GM21360 (cell line): ENCODE data around the gene GLP2R.

ENCODE experiments used
- ATAC-seq: cut with Tn5 transposase; IDR thresholded peaks from one replicate; pipeline ENCODE4 v1.9.1; 2021; ENCODE audit warnings: mild to moderate bottlenecking, moderate library complexity; ENCODE audit not compliant: unreplicated experiment

The GLP2R gene

DNA sequence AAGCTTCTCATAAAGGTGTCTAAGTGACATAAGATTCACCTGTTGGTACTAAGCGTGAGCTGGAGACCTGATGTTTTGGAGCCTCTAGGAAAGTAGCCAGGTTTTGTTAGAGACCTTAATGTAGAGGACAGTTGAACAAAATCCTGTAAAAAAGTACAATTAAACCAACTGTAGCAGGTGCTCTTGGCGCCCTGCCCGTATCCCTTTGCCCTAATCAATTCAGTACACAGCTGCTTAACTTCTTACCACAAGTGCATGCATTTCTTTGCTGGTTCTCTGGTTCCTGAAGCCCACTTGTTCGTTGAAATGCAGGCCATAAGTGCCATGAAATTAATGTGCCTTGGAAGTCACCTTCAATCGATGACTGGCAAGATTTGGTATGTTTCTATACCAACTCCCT lies 24.4 kb downstream of the GLP2R start:
- ATAC-seq, result no peak

DNA sequence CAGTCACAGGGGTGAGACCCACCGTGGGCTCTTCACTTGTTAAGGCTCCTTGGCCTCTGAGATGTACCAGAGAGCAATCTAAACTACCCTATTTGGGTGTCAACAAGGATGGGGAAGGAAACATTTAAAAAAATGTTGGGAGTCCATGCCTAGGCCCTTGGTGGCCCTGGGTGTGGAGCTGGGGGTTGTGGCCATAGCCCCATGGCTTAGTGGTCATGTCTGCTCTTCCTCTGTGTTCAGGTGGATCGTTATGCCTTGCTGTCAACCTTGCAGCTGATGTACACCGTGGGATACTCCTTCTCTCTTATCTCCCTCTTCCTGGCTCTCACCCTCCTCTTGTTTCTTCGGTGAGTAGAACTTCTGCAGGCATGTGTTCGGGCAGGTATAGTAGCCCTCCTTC lies 28.5 kb downstream of the GLP2R start:
- ATAC-seq, result no peak

DNA sequence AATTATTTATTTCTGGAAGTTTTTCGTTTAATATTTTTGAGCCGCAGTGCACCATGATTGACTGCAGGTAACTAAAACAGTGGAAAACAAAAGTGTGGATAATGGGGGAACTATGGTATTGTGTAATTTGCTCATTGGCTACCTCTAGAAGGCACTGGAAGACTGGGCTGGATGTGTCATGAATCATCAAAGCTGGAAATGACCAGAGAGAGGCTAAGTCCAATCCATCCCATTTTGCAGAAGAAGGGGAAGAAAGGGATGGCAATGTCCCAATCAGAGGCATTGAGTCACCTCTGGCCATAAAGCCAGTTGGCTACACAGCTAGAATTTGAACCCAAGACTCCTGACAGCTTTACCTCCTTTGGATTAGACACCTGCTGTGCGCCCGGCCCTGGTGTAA lies 29.3 kb downstream of the GLP2R start:
- ATAC-seq, result no peak

DNA sequence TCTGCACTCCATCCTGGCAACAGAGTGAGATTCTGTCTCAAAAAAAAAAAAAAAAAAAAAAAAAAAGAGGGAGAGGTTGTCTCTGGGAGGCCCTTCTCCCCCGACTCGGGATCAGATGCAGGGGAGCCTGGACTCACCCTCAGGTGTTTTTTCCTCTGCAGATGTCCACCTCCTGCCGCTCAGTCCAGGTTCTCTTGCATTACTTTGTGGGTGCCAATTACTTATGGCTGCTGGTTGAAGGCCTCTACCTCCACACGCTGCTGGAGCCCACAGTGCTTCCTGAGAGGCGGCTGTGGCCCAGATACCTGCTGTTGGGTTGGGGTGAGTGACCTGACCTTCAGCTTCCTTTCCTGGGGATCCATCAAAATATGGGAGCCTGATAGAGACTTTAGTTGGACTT lies 34.1 kb downstream of the GLP2R start:
- ATAC-seq, result no peak

DNA sequence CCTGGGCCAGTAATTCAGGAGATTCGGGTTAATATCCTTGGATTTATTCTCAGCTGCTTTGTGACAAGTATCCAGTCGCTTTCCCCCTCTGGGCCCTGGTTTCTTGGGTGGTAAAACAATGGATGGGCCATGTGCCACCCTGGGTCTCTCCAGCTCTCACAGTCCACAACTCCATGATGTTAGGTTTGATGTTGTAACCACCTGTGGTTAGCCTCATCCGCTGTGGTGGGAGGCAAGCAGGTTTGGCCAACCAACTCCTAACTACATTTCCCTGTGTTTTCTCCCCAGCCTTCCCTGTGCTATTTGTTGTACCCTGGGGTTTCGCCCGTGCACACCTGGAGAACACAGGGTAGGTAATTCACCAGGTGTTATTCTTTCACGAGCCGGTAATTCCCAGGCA lies 35.1 kb downstream of the GLP2R start:
- ATAC-seq, result no peak

DNA sequence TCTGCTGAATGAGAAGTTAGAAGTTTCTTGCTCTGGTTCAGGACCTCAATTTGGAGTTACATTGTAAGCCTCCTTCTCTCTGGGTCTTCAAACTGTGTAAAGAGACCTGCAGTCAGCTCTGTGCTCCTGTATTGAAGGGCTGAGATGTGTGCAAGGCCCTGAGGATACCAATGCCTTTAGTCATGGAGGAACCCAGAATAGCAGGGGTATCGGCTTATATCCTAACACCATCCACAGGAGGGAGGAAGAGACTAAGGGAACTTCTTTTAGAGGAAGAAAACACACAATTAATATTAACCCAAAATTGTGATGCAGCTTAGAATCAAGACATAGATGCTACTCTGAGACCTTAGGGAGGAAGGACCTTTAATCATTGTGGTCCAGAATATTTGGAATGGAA lies 36.5 kb downstream of the GLP2R start:
- ATAC-seq, result no peak

DNA sequence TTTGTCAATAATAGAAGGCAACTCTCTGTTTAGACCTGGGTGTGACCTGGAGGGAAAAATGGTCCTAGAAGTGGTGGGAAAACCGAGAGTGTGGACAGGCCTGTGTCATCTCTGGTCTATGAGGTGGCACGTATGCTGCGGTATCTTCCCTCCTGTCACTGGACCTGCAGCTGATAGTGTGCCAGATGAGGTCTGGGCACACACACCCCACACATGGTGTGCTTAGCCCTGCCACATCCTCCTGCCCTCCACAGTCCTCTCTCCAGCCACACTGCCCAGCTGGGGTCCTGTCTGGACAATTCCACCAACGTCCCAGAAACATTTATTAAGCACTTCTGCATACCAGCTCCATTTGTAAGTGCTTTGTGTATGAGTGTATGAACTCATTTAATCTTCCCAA lies 37.2 kb downstream of the GLP2R start:
- ATAC-seq, result no peak

DNA sequence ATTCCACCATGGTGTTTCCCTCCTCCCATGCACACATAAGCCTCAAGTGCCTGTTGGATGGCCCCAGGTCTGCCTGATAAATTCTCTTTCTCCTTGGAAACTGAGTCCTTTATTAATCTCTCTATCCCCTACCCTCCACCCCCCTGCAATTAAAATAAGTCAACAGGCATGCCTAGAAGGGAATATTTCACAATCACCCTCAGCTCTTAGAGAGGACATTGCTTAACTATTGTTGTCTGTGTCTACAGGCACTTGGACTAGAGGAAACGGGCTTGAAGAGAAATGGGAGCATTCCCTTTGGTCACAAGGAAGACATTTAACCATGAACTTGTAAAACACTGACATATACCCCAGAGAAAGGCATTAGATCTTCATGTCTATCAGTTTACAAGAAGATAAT lies 39.9 kb downstream of the GLP2R start:
- ATAC-seq, result no peak

DNA sequence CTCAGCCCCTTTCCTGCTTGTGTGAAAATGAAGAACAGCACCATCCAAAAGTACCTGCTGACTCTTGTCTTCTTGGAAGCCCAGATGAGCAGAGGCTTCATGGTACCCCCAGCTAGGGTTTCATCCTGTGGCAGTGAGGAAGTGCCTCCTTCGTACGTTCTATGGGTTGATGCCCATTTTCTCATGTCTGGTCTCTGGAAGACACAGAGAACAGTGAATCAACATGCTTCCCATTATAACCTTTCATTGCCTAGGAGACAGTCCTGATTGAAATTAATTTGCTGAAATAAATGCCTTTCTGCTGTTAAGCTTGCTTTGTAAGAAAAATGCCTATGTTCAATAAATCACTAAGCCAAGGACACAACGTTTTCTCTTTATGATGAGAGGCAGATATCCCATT lies 42.8 kb downstream of the GLP2R start:
- no peak for ATAC-seq

DNA sequence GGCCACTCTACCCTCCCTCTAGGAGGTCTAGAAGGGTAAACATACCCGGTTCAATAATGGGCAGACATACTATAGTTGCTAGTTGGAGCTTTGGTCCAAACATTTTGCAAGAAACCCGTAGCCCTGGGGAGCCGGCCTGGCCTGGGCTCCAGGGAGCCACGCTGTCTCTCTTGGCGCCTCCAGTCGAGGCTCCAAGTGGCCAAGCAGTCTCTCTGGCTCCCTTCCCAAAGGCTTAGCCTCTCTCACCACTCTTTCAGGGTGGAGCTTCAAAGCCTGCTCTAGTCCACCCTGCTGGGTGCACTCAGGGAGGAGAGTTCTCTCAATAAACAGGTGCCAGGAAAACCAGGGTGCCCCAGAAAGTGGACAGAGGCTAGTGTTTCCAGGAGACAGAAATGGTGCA lies 47.1 kb downstream of the GLP2R start:
- no peak for ATAC-seq

DNA sequence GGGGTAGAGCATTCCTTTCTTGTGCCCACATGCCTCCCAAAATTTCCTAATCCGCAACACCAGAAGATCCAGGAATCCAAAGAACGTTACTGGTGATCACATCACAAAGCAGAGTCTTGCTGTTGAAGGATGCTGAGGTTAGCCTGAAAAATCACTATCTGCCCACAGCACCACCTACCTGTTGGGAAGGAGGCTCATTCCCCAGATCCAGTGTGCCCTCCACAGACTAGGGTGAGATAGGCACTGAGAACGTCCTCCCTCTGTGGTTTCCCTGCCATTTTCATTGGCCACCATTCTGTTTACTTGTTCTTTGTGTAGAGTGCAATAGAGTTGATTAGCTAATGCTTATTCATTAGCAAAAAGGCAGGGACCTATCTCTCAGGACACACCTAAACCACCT lies 49.0 kb downstream of the GLP2R start:
- no peak for ATAC-seq

DNA sequence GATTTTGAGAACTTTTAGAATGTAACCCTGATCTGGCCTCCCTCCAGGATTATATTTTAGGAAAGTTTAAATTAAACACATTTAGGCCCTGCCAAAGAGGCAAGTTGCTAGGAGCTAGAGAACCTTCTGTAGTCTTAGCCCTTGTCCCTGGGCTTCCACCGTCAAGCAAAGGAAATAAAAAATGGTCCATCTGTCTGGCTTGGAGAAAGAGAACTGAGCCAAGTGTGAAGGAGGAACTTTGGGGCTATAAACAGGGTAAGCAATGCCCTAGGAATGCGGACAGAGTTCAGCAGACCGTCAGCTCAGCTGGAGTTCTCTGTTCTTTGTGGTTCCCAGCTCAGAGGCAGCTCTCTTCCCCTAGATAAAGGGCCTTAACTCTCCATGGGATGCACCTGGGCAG lies 49.7 kb downstream of the GLP2R start:
- ATAC-seq, result no peak

DNA sequence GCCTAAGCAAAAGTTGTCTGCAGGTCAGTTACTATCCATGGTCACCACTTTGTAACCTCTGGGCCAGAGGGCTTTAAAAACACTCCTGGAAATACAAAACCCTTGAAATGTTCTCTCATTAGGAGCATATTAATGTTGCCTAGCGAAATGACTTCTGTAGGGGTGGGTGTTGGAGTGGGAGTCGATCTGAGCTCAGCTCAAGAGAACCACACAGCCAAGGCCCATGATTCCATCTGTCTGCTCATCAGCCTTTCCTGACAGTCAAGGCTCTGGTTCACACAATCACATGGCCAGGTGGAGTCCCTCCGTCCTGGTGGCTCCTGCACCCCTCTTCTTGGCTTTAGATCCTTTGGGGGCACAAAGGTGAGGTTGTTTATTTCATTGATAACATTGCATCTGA lies 52.6 kb downstream of the GLP2R start:
- no peak for ATAC-seq

DNA sequence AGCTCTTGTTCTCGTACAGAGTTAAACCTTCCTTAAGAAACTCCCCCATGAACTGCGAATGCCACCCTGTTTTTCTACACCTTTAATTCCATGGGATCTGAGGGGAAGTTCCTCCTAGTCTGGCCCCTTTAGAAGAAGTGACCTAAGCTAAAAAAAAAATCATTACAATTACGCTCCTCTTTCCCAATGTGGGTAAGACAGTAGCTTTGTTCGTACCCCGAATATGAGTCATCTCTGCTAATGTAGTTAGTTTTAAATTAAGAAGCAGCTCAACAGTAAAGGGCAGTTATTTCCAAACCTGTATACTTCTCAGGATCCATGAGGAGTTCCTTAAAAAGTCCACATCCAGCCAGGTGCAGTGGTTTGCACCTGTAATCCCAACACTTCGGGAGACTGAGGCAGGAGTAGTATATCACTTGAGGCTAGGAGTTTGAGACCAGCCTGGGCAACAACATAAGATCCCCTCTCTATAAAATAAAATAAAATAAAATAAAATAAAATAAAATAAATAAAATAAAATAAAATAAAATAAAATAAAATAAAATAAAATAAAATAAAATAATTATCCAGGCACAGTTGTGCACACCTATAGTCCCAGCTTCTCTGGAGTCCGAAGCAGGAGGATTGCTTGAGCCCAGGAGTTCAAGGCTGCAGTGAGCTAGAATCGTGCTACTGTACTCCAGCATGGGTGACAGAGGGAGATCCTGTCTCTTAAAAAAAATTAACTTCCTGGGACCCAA lies 53.2 kb downstream of the GLP2R start:
- no peak for ATAC-seq

DNA sequence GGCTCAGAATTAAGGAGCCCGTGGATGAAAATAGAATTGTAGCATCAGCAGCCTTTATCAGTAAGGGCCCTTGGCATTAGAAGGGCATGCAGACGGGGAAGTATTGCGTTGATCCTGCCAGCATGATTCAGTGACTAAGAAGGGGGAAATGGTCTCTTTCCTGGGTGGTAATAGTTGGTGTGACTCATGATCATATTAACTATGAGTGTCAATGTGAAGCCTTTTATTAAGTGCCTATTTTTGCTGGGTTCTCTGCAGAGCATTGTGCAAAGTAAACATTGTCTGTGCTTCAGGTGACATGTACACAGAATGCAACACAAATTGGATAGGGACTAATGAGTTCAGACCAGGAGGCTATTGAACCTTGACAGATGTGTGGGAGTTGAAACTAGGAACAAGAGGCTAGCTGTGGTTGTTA lies 54.9 kb downstream of the GLP2R start:
- no peak for ATAC-seq

DNA sequence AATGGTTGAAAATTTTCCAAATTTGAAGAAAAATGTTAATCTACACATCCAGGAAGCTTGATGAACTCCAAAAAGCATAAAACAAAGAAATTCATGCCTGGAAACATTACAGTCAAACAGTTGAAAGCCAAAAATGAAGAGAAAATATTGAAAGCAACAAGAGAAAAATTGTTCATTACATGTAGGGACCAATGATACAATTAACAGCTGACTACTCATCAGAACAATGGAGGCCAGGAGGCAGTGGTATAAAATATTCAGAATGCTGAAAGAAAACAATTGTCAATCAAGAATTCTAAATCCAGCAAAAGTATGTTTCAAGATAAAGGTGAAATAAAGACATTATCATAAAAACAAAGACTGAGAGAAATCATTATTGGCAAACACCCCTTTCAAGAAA lies 57.7 kb downstream of the GLP2R start:
- ATAC-seq, result no peak

DNA sequence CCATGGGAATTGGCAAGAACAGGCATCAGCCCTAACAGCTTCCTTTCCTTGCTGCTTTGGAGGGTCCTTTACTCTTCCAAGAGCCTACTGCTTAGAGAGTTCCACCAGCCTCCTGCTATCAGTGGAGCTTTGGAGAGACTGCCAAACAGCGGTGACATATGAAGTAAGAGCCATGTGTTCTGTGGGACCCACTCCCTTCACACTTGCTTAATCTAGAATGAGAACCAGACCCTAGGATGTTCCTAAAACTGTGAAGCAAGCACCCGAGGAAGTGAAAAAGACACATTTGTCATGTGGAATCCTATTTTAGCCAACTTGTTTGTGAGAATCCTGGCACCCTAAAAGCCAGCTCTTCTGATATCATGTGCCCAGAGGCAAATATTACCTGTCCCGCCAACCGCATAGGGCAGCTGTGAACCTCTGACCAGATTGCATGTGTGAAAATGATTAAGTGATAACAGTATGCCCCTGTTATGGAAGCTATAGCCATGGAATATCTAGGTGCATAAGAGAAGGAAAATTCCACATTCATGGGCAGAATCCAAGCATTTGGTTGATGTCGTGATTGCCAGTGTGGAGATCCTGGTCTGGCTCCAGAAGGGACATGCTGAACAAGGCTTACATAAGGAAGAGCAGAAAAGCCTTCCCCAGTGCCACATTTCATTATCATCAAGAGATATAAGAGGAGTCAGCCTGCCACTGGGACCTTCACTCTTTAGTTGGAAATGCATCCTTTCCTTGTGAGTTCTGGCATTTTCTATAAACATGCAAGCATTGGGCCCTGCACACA lies 60.6 kb downstream of the GLP2R start:
- ATAC-seq, result no peak

DNA sequence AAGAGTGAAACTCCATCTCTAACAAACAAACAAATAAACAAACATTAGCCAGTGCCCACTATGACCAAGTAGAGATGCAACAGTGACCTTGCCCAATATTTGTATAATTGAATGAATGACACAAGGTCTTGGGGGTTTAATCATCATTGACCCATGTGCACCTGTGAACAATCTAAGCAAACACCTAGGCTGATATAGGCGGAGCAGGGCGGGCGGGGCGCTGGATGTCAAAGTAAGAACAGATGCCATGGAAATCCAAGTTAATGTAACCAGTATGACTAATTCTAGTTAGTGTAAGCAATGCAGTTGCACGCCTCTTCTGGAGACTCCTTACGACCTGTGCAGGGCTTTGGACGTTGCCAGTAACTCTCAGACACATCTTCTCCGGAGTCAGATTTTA lies 61.8 kb downstream of the GLP2R start:
- no peak for ATAC-seq

DNA sequence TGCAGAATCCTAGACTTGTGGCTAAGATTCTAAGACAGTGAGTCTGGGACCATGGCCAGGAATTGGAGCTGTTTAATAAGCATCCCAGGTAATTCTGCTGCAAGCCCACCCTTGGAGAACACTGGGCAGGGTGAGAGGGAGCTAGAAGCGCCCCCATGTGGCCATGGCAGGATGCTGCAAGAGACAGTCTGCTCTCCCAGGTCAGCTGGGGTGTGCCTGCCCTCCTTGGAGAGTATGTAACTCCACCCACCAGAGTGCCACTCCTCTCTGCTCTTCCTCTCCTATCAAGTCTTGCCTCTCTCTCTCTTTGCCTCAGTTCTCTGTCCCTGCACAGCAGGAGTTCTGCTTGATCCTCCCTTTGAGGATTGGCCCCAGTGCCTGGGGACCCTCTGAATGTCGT lies 64.4 kb downstream of the GLP2R start:
- ATAC-seq, result peak; percentile 68

DNA sequence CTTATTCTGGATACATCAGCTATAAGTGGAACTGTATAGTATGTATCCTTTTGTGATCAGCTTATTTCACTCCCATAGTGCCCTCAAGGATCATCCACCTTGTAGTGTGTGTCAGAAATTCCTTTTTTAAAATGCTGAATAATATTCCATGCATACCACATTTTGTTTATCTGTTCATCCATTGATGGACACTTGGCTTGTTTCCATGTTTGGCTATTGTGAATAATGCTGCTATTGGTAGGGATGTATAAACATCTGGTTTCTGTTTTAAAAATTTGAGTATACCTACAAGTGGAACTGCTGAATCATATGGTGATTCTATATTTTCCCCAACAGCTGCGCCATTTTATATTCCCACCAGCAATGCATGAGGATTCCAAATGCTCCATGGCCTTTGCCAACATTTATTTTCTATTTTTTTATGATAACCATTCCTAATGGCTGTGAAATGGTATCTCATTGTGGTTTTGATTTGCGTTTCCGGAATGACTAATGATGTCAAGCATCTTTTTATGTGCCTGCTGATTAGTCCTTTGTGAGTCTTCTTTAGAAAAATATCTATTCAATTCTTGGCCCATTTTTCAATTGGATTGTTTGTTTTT lies 67.8 kb downstream of the GLP2R start:
- no peak for ATAC-seq

DNA sequence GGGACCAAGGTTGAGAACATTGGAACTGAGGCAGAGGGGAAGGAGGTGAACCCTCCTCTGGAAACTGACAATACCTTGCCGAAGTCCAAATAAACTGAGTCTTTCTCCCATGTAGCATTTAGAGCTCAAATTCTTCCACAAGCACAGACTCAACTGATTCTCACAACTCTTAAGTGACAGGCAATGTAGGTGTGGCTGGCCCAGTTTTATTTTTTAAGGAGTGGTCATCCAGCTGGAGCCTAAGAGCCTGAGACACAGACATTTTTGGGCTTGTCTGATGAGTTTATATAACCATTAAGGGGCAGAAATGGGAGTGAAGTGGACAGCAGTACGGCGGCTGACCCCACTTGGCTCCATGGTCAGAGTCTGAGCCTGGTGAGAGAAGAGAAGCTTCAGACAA lies 68.5 kb downstream of the GLP2R start:
- no peak for ATAC-seq

DNA sequence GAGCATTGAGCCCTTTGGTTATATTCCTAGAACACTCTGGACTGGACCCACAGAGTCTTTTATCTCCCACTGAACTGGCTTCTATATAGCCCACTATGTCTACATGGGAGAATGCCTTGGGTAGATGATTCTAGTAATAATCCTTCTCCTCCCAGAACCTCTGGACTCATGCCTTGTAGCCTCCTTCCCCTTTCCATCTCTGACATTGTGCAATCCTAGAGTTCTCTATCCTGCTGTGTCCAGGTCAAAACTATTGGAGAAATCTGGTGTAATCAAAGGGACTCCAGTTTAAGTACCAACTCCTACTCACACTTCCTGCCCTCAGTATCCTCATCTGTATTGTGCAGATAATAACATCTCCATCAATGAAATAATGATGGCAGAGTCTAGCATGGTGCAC lies 70.2 kb downstream of the GLP2R start:
- no peak for ATAC-seq
